TTC549 (cell line): ENCODE data around the gene CDSN.

ENCODE experiments used
- FAIRE-seq: peaks from 2 replicates; lab custom pipeline; 2012; peaks lifted over from hg19 to GRCh38; lab: Jason Lieb, UNC

Gene CDSN

DNA sequence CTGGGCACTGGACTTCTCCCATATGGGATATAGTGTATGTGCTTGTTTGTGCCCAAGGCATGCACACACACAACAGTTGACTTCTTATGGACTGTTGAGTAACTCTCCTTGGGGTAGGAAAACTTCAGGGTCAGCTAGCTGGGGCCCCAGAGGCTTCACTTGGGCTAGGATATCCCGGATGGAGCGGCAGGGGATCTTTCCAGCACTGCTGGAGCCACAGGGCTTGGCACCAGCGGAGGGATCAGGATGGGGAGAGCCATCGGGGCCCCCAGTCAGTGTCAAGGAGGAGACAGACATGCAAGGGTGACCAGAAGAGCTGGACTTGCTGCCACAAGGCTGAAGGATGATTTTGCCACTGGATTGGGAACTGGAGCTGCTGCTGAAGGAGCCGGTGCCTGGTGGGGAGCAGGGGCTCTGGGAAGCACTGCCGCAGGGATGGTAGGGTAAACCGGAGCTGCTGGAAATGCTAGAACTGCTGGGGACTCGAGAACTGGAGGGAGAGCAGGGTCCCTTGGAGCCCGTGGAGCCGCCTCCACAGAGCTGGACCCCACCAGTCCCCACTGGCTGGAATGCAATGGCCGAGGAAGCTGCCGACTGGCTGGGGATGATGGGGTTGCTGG lies 4.2 kb downstream of the CDSN start:
- no peak for FAIRE-seq

DNA sequence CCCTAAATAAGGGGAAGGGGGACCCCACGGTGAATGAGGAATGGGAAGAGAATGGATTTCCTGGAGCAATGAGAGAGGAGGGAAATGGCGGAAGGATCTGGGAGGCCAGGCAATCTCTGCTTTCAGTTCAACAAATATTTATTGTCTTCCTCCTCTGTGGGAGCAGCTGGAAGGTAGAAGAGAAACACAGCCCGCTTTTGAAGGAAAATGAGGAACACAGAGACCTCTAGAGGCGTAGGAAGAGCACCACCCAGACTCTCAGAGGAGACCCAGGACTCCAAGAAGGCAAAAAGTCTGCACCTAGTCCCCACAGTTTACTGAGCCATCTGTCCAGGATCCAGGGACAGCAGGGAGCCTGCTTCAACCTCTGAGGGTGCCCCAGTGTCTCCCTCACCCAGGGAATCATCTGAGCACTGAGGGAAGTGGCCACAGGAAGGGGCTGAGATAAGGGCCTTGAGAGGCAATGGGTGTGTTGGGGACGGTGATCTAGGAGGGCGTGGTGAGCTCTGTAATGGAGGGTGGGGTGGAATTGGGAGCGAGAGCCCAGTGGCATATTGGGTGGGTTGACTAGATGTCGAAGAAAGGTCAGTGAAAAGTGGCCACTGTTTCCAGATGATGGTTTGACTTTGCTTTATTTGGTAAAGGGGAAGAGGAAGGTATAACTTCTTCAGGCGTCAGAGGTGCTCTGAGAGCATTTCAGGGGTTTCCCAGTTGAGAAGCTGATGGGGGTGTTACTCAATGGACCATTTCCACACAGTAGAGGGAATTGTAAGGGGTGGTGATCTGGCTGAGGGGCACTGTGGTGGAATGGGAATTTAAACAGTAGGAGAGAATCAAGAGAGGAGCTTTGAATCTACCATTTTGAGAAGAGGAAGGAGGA lies 5.0 kb downstream of the CDSN start:
- FAIRE-seq: no peak

DNA sequence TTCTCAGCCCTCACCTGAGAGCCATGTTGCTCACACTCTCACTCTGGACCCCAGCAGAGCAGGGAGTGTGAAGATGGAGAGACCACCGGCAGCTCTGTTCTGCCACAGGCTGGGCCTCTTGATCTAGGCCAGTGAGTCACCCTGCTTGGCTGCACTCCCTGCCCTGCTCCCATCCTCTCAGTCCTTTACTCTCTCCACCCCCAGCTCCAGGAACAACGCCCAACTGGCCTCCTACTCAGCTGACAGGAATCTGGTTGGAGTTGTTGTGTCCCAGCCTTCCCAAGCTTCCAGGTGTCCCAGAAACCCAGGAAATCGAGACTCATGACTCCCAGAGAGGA lies 5.7 kb downstream of the CDSN start, which contains the start of gene PSORS1C1:
Gene PSORS1C1, plus strand, starts transcription at position 260 of the 338 bp plus-strand sequence. CDS start 14,833 bp downstream, outside the sequence.
- FAIRE-seq: no peak

DNA sequence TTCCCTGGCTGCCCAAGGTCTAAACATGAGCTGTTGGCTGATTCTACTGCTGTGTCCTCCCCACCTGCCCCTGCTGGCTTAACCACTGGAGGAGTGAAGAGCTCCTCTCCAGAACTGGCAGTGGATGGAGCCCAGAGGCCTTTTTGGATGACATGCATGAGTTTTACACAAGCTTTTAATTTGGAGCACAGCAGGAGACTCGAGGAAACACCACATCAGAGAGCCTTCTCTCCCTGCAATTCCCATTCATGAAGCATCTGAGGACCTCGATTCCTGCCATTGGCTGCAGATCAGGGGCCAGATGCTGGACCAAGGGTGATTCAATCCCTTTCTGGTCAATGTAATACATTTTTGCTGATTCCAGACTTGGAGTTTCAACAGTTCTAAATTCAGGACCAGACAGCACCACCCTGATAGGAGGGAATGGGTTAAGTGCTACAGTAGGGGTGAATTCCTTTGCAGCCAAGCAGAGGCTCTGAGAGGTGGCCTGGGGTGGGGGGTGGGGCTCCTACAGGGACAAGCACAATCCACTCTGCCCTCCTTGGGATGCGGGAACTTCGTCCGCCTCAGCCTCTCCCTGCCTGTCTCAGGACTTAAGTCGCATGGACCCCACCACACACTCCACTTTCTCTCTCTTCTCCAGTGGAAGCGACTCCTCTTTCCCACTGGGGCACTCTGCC lies 6.2 kb downstream of the CDSN start:
- no peak for FAIRE-seq

DNA sequence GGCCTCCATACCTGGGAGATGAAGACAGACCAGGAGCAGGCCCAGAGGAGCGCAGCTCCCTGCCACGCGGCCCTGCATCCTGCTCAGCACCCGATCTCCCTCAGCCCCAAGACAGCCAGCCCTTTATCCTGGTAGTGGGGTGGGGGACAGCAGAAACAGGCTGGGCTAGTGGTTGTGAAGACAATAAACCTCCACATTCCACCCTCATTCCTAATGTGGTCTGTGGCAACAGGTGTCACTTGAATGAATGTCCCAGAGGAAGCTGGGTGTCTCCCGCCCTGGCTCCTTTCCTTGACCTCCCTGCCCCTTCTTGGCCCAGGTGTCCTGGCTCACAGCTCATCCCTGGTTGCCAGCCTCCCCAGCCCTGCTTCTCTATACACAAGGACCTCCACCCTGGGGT lies 7.8 kb downstream of the CDSN start, which contains the start of gene C6orf15:
Gene C6orf15, minus strand, starts transcription at position 98 of the 400 bp plus-strand sequence. Its CDS starts 20 bp downstream, at position 78.
- no peak for FAIRE-seq

DNA sequence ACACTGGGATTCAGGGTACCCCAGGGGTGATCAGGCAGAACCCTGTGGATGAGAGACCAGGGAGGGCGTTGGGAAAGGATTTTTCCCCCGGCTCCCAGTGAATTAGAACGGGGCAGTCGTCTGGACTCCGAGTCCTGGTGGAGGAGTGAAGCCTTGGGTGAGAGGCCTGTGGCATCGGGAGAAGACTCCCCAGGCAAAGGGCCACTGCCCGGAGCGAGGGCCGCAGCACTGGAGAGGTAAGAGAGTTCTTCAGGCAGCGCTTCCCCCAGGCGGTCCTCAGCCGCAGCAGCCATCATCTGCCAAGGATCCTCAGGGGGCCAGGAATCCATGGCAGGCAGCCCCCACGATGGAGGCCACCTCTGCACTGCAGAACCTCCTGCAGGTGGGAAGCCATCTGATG lies 8.5 kb downstream of the CDSN start:
- no peak for FAIRE-seq

DNA sequence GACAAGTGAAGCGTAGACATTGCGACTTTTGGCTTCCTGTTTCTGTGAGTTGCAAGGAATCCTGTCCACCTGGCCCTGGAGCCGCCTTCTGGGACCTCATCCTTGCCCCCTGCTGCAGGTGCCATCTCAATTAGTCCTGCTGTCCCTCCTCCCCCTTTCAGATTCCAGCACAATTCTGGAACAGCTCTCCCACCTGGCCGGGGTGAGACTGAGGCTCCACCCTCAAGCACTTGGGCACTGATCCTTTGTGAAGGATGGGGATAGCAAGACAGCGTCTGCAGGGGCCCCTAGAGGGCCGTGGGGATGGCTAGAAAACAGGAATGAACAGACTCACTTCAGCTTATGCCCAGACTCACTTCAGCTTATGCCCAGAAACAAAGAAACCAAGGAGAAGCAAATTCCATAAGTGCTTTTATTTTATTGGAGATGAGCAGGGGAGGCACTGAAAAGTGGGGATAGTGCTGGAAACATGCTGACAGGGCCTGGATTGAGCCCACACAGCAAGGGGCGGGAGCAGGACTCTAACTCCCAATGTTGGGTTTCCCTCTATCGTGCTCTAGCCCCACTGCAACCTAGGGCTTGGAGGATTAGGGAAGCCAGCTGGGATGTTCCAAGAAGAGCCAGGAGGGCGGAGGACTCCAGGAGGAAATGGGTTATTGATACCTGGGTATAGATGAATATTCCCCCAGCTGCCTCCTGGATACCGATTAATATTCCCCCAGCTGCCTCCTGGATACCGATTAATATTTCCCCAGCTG lies 9.2 kb downstream of the CDSN start:
- no peak for FAIRE-seq

DNA sequence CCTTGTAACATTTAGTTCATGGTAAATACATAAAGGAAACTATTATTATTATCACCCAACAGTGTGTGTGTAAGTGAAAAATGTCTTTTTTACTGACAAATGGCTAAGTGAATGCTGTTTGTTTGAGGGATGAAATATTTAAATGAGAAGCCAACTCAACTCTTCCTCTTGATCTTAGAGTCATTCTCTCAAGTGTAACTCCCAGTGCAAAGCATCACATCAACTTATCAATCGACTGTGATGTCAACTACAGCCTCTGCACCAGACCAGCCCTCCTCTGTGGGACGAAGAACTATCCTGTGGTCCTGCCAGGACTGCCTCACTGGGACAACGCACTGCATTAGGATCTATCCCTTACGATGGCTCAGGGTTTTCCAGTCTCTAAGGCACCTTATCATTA lies 13.2 kb downstream of the CDSN start:
- no peak for FAIRE-seq

DNA sequence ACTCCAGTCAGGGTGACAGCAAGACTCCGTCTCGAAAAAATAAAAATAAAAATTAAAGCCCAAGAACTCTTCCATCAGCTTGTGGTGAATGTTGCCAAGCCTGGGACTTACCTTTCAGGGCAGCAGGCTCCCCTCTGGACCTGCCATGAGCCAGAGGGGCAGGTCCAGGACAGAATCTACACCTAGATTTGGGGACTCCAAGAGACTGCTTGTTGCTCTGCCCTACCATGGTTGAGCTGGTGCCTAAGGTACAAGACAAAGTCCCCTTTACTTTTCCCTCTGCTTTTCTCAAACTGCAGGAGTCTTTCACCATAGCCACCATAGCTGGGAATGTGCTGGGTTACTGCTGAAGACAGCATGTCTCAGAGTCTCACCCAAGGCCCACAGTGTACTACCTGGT lies 17.1 kb downstream of the CDSN start:
- FAIRE-seq: no peak

DNA sequence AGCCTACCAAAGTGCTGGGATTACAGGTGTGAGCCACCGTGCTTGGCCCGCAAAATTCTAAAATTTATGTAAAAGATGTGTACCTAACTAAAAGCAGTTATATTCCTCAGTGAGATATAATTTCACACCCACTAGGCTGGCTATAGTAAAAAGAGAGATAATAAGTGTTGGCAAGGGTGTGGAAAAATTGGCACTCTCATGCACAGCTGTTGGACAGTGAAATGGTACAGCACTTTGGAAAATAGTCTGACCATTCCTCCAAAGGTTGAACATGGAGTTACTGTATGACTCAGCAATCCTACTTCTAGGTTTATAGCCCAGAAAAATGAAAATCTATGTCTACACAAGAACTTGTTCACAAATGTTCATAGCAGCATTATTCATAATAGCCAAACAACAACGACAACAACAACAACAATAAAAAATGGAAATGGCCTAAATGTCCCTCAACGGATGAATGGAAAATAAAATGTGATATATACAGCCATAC lies 21.8 kb downstream of the CDSN start:
- FAIRE-seq: no peak

DNA sequence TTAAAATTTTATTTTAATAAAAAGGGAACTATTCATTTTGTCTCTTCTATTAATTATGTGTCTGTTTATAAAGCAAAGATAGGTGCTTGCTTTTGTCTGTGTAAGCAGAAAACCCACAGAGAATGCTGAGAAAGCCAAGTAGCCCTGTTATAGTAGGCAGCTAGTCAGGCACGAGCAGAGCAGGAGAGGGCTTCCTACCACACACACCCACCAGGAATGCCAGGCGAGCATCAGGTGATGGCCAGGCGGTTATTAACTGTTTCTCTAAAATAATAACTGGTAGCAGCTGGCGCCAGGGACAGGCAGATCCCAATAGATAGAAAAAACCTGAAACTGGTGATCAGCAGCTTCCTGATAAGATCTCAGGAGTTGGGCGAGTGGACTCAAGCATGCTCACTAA lies 23.6 kb downstream of the CDSN start:
- FAIRE-seq: no peak

DNA sequence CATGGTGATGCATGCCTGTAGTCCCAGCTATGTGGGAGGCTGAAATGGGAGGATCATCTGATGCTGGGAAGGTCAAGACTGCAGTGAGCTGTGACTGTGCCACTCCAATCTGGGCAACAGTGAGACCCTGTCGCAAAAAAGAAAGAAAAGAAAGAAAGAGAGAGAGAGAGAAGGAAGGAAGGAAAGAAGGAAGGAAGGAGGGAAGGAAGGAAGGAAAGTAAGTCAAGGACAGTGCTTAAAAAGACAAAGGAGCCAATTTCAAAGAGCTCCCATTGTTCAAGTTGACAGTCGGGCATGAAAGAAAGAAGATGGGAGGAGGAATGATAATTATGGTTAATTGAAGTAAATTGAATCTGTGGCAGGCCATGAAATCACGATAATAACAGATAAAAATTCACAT lies 24.0 kb downstream of the CDSN start:
- no peak for FAIRE-seq

DNA sequence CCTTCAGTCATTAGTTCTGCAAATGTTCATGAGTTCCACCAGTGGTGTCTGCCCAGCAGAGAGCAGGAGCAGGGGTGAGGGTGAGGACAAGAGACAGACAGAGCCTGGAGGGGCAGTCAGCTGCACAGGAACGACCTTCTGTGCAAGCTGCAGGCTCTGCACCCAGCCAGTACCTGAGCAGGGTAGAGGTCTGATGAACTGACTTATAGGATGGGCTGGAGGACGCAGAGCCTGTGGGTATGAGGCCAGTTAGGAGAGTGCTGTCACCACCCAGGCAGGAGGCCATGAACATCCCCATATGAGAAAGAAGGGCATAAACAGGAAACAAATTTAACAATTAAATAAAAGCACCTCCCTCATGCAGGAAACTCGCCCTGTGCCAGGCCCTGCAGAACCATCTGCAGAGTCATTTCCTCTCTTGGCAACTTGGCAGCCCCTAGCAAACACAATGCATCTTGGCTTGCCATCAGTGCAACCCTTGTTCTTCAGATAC lies 25.8 kb downstream of the CDSN start:
- FAIRE-seq: no peak

DNA sequence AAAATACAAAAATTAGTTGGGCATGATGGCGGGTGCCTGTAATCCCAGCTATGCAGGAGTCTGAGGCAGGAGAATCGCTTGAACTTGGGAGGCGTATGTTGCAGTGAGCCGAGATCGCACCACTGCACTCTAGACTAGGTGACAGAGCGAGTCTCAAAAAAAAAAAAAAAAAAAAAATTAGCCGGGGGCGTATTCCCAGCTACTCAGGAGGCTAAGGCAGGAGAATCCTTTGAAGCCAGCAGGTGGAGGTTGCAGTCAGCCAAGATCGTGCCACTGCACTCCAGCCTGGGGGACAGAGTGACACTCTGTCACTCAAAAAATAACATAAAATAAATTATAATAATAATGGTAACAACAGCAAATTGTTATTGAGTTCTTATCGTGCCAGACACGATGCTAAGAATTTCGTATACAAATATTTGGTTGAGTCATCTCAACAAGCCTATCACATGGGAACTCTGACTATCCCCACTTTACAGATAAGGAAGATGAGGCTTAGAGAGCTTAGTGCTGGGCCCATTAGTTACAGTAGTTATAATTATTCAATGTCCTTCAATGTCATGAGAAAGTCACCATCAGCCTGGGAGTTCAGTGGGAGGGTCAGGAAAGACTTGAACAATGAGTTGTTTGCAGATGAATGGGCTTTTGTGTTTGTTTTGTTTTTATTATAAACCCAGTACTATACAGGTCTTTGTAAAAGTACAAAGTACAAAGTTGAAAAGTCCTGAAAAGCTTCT lies 27.3 kb downstream of the CDSN start:
- no peak for FAIRE-seq

DNA sequence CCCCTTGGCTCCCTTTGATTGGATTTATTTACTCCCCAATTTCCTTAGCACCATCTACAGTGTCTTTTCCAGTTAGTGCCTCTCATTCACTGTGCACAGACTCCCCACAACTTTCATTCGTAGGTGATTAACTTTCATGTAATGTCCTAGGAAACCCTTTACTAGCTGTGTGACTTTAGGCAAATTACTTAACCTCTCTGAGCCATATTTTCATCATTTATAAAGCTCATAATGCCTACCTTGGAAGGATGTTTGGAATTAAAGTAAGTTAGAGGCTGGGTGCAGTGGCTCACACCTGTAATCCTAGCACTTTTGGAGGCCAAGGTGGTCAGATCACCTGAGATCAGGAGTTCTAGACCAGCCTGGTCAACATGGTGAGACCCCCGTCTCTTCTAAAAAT lies 28.0 kb downstream of the CDSN start:
- no peak for FAIRE-seq

DNA sequence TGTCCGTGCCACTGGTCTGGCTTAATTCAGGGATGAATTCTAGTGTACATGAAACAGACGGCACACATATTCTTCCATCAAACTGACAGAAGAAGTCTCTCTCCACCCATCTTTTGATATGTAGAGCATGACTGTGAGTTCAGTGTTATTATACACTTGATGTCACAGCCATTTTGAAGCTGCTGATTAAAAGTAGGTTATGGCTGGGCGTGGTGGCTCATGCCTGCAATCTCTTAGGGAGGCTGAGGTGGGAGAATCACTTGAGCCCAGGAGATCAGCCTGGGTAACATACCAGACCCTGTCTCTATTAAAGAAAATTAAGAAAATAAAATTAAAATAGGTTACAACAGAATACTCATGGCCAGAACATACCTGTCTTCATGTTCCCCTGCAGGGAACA lies 28.6 kb downstream of the CDSN start:
- FAIRE-seq: no peak

DNA sequence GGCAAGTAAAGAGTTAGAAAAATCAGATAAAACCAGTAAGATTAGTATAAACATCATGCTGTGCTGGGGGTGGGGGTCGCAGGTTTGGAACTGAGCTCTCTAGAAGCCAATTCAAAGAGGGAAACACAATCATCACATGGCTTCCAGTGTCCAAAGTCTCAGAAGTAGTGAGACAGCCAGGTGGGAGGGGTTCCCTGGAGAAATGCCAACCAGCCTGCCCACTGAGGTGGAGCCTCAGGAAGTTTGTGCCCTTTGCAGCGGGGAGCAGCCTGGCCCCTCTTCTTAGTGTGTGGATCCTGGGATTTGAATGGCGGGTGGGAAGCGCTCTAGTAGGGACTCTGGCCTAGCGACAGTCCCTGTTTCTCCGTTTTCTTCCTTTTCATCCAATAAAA lies 29.3 kb downstream of the CDSN start:
- FAIRE-seq: no peak

DNA sequence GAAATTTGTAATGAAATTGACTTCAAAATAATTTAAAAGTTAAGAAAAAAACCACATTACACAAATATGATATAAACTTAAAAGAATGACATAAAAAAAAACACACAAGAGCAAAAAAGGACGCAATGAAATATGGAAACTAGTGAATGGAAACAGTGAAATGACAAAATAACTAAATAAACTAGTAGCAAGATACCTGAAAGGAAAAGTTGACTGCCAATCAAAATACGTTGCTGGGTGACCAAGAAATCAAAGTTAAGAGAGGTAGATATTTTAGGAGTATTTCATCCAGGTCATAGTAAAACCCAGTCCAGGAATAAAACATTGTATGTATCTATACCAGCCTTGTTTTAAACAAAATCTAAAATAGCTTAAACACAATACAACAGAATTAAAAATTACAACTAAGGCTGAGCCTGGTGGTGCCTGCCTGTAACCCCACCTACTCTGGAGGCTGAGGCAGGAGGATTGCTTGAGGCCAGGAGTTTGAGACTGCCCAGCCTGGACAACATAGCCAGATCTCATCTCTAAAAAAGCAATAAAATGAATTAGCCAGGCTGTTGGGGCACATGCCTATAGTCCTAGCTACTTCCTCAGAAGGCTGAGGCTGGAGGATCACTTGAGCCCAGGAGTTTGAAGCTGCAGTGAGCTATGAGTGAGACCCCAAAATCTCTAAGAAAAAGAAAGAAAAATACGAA lies 29.8 kb downstream of the CDSN start:
- FAIRE-seq: no peak

DNA sequence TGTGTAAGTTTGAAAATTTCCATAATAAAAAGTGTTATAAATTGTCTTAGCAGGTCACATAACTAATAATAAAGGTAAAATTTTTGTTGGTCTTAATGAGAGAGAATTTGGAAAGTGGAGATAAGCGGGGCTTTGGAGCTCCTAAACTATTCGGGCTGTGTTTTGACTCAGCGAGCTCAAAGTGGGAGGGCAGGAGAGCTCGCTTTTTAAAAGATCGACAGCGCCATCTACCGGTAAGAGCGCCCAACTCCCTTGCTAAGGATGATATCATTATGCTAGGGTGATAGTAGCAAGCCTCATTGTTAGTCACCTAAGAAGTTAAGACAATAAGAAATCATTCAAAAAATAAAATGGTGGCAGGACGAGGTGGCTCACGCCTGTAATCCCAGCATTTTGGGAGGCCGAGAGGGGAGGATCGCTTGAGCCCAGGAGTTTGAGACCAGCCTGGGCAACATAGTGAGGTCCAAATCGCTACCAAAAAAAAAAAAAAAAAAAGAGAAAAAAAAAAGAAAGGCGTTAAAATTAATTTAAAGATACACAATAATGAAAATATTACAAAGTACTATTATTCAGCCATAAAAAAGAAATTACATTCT lies 32.7 kb downstream of the CDSN start:
- peak; percentile 89 for FAIRE-seq

DNA sequence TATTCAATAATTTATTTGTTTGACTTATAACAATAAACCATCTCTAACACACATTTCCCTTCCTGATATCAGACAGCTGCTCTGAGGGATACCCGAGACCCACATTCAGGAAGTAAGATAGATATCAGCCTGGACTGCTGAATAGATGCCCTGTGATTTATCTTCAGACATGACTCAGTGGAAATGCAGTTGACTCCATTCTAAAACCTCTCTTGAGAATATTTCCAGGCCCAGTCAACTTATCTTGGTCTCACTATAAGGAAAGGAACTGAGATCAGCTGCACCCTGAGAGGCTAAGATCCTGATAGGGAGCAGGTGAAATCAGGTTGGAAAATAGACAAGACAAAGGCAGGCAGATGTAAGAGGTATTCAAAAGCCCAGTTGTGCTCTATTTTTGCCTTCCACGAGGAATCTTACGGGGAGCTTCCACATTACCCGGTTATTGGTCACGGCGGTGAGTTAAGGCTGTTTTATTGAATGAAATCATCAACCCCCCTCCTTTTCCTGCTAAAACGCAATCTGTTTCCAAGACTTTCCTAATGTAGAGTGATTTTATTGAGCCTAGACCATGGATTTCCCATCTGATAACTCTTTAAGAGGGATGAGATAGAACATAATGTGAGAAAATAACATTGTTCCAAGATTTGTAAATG lies 33.3 kb downstream of the CDSN start:
- no peak for FAIRE-seq
